GM12878 (cell line): ENCODE results near the gene WDFY1. TPM values are rescaled to one million over a fixed set of nuclear protein-coding genes. Genes with fewer than 3 reads are reported as not detected.

Experiments used
- ATAC-seq: fragments of 200-7000 bp; cut with Tn5 transposase; 3 replicates; pipeline ENCODE4 v1.9.1; 2020; ENCODE audit warnings: mild to moderate bottlenecking, moderate library complexity
- BruUV-seq: library from RNA; stranded (reverse); fragments of 400-500 nt; replicated peaks from 2 replicates; lab custom pipeline; 2021; lab: Mats Ljungman, UMichigan
- CTCF ChIA-PET: fragments of 300-600 bp; sonication (Branson Sonifier 250); formaldehyde crosslinking; extraction: SDS; loops from one replicate; lab custom pipeline; 2021; ENCODE audit warnings: inconsistent platforms; lab: Yijun Ruan, JAX
- POLR2A ChIA-PET: fragments of 350-600 bp; formaldehyde crosslinking; extraction: SDS; loops from one replicate; lab custom pipeline; 2021; ENCODE audit warnings: inconsistent platforms; lab: Charles Lee
- RAD21 ChIA-PET: fragments of 300-600 bp; sonication (Branson Sonifier 250); formaldehyde crosslinking; loops from one replicate; lab custom pipeline; 2023; ENCODE audit warnings: antibody characterized with exemption; ENCODE audit not compliant: unreplicated experiment; lab: Charles Lee
- SMC1A ChIA-PET: fragments of 300-600 bp; sonication (Branson Sonifier 250); formaldehyde crosslinking; loops from one replicate; lab custom pipeline; 2023; ENCODE audit not compliant: unreplicated experiment, uncharacterized antibody; lab: Charles Lee
- DNase-seq: peaks from one replicate; pipeline ENCODE4 v3.0.0-alpha.2; 2011; ENCODE audit warnings: low read depth, low spot score
- FAIRE-seq: peaks from 3 replicates; lab custom pipeline; 2011; peaks lifted over from hg19 to GRCh38; lab: Jason Lieb, UNC
- H2AFZ ChIP-seq: 2 replicates; pipeline ENCODE4 v1.6.0; 2011; ENCODE audit warnings: low read depth, low read length, control low read depth; ENCODE audit not compliant: control insufficient read depth
- H3K27ac ChIP-seq: 2 replicates; pipeline ENCODE4 v1.5.1; 2011; ENCODE audit warnings: control low read depth; ENCODE audit not compliant: control insufficient read depth, insufficient read depth
- H3K27me3 ChIP-seq, 2 experiments: replicated peaks in 1 of 2; 2 replicates each; pipeline versions ENCODE4 v1.6.0 to v1.6.1; 2011; ENCODE audit warnings: low read length in 1 of 2; ENCODE audit not compliant: control insufficient read depth in 2 of 2, insufficient read depth in 2 of 2
- H3K36me3 ChIP-seq, 2 experiments: 2 replicates each; pipeline ENCODE4 v1.5.1; 2011; ENCODE audit warnings: low read length in 1 of 2; ENCODE audit not compliant: control insufficient read depth in 2 of 2, insufficient read depth in 2 of 2
- H3K4me1 ChIP-seq: 2 replicates; pipeline ENCODE4 v1.6.1; 2011; ENCODE audit warnings: mild to moderate bottlenecking, low read length, moderate library complexity, mixed read lengths; ENCODE audit not compliant: control insufficient read depth, insufficient read depth
- H3K4me2 ChIP-seq: 2 replicates; pipeline ENCODE4 v1.6.0; 2011; ENCODE audit warnings: control low read depth; ENCODE audit not compliant: control insufficient read depth, insufficient read depth
- H3K4me3 ChIP-seq: fragments of 200-600 bp; sonication (generic); 2 replicates; pipeline ENCODE4 v1.5.1; 2016
- H3K79me2 ChIP-seq: 2 replicates; pipeline ENCODE4 v1.6.0; 2011; ENCODE audit warnings: low read length; ENCODE audit not compliant: control insufficient read depth, insufficient read depth
- H3K9ac ChIP-seq: 2 replicates; pipeline ENCODE4 v1.8.0; 2011; ENCODE audit warnings: low read length, control low read depth, mixed read lengths; ENCODE audit not compliant: control insufficient read depth, insufficient read depth
- H3K9me3 ChIP-seq: replicated peaks from 3 replicates; pipeline ENCODE4 v1.5.1; 2011; ENCODE audit warnings: mild to moderate bottlenecking, low read length; ENCODE audit not compliant: control insufficient read depth, insufficient read depth
- H4K20me1 ChIP-seq: 2 replicates; pipeline ENCODE4 v1.6.0; 2011; ENCODE audit not compliant: control insufficient read depth, insufficient read depth
- BRCA1 ChIP-seq: IDR thresholded peaks from 2 replicates; pipeline ENCODE4 v1.6.1; 2011; ENCODE audit warnings: low read depth, low read length, improper control_type of control experiment
- CHD1 ChIP-seq: IDR thresholded peaks from 2 replicates; pipeline ENCODE4 v1.6.1; 2012; ENCODE audit warnings: low read depth, low read length, improper control_type of control experiment
- E4F1 ChIP-seq: fragments of 450-650 bp; IDR thresholded peaks from 2 replicates; pipeline ENCODE4 v1.6.1; 2018; ENCODE audit warnings: borderline replicate concordance, mild to moderate bottlenecking; ENCODE audit not compliant: partially characterized antibody
- MAX ChIP-seq: IDR thresholded peaks from 2 replicates; pipeline ENCODE4 v1.6.1; 2012; ENCODE audit warnings: low read depth, low read length, improper control_type of control experiment
- MLLT1 ChIP-seq: fragments of 450-650 bp; IDR thresholded peaks from 2 replicates; pipeline ENCODE4 v1.6.1; 2016; ENCODE audit warnings: mild to moderate bottlenecking
- RCOR1 ChIP-seq: conservative IDR thresholded peaks from 2 replicates; pipeline ENCODE4 v1.6.1; 2012; ENCODE audit warnings: low read depth, low read length, improper control_type of control experiment
- SREBF1 ChIP-seq: IDR thresholded peaks from 2 replicates; pipeline ENCODE4 v1.6.1; 2012; ENCODE audit warnings: mild to moderate bottlenecking, low read length
- WGBS: methylation state at CpG from one replicate; pipeline ENCODE4 v1.1.6; 2016; ENCODE audit warnings: low lambda C conversion rate; ENCODE audit not compliant: insufficient replicate concordance, insufficient coverage; ENCODE audit errors: missing lambda C conversion rate; 5-methylcytosine and 5-hydroxymethylcytosine counted together
- in situ Hi-C: fragments of 300-500 bp; cut with MboI; formaldehyde crosslinking; loops from 9 replicates; pipeline ENCODE4 v1.14.3; 2018; ENCODE audit warnings: mixed read lengths
- intact Hi-C: fragments of 100-400 bp; cut with micrococcal nuclease; formaldehyde crosslinking; loops from one replicate; pipeline ENCODE4 v1.14.2; 2022; ENCODE audit not compliant: unreplicated experiment
- polyA plus RNA-seq, 11 experiments: library from polyadenylated mRNA; depleted of rRNA in 4 of 11; unstranded in 6 of 11; stranded (reverse) in 5 of 11; fragments of >200 nt; fragmentation: Nextera tagmentation in 4 of 11; fragmentation: Illumina TruSeq in 1 of 11; extraction: Ambion mirVana in 4 of 11; extraction: Trizol in 1 of 11; gene quantifications; 1 replicate in 1 of 11; 2 replicates in 10 of 11; pipeline versions ENCODE4 v1.2.1 to v1.2.3, GENCODE V29; 2011 to 2016; ENCODE audit warnings: inconsistent platforms in 2 of 11, missing spikeins in 2 of 11, low read depth in 1 of 11
- total RNA-seq, 4 experiments: library from RNA; depleted of rRNA in 3 of 4; stranded (reverse); fragments of >200 nt in 3 of 4; fragmentation: Illumina TruSeq in 1 of 4; extraction: Trizol in 1 of 4; gene quantifications; 2 replicates each; pipeline versions ENCODE4 v1.2.1 to v1.2.3, GENCODE V29; 2013 to 2021

Gene WDFY1
- total and polyA plus RNA-seq, 10 of the 15 experiments (the other 5 are each of a cell fraction or from before 2014, with no cell fraction given), result 2.9 to 28.1 (median 13.1) TPM

GRCh38 chr2:223828314-223828713 is 116.8 kb downstream of the WDFY1 start (continued):
- TF ChIP-seq SREBF1, result no peak

GRCh38 chr2:223826995-223827394 is 118.1 kb downstream of the WDFY1 start:
- H3K9ac ChIP-seq, result no peak overlapping the region
- no peaks in the 10 kb centered on the region; a peak in 1 of 4 replicates for H3K36me3 ChIP-seq
- DNase-seq (no peak), ATAC-seq (no peak), FAIRE-seq (no peak)
- BruUV-seq, result no TSS peak
- H2AFZ ChIP-seq, result no peak overlapping the region
- no peak overlapping the region for H3K4me3 ChIP-seq
- 73% methylated on average over 4 of the region's 4 CpGs for WGBS
- H4K20me1 ChIP-seq, result no peaks in the 10 kb centered on the region
- intact Hi-C loops (no loop called here), in situ Hi-C loops (no loop called here)
- no peaks in the 10 kb centered on the region for H3K27me3 ChIP-seq
- TF ChIP-seq E4F1 (no peak), MAX (no peak), MLLT1 (no peak), CHD1 (no peak), RCOR1 (no peak), BRCA1 (no peak)
- H3K9me3 ChIP-seq, result no peaks in the 10 kb centered on the region; the same call in 2 of the 3 replicates
- peaks cover 1% of the 10 kb centered on the region for H3K79me2 ChIP-seq
- ChIA-PET POLR2A (no interaction called here), RAD21 (no interaction called here), CTCF (no interaction called here), SMC1A (no interaction called here)
- no peak overlapping the region for H3K27ac ChIP-seq
- peaks cover 8% of the 10 kb centered on the region for H3K4me1 ChIP-seq
- H3K4me2 ChIP-seq, result no peak overlapping the region

Other genes with a start within 250 kb of the WDFY1 start
- 5.6 and 6.9 TPM in 2 replicates for gene AP1S3, start 107.8 kb downstream of the WDFY1 start, total RNA-seq (2014; rRNA removed)
- gene AP1S3, start 107.8 kb downstream of the WDFY1 start, total RNA-seq (2014; rRNA removed; fragmentation: Illumina TruSeq; extraction: Trizol), result 9.2 and 9.5 TPM in 2 replicates
- 7.6 and 9.2 TPM in 2 replicates for gene AP1S3, start 107.8 kb downstream of the WDFY1 start, total RNA-seq (2021)
- 8.4 and 13.9 TPM in 2 replicates for gene AP1S3, start 107.8 kb downstream of the WDFY1 start, polyA plus RNA-seq (2011; rRNA removed)
- 9.7 and 10.6 TPM in 2 replicates for gene AP1S3, start 107.8 kb downstream of the WDFY1 start, polyA plus RNA-seq (2014; fragmentation: Illumina TruSeq; extraction: Trizol)
- 1 to 10 TPM; 2.6 to 3.3 TPM for gene AP1S3, start 107.8 kb downstream of the WDFY1 start, polyA plus RNA-seq (2014; fragmentation: Nextera tagmentation; extraction: Ambion mirVana)
- gene AP1S3, start 107.8 kb downstream of the WDFY1 start, polyA plus RNA-seq (2014; rRNA removed), result 11.5 and 11.8 TPM in 2 replicates
- gene AP1S3, start 107.8 kb downstream of the WDFY1 start, polyA plus RNA-seq (2016; fragmentation: Nextera tagmentation; extraction: Ambion mirVana), result 10 to 100 TPM; 13.0 to 14.3 TPM
- gene MRPL44, start 12.1 kb upstream of the WDFY1 start, total RNA-seq (2014; rRNA removed), result 39.5 and 43.2 TPM in 2 replicates
- 39.8 and 44.3 TPM in 2 replicates for gene MRPL44, start 12.1 kb upstream of the WDFY1 start, total RNA-seq (2014; rRNA removed; fragmentation: Illumina TruSeq; extraction: Trizol)
- gene MRPL44, start 12.1 kb upstream of the WDFY1 start, total RNA-seq (2021), result 28.9 and 30.6 TPM in 2 replicates
- 29.7 and 36.8 TPM in 2 replicates for gene MRPL44, start 12.1 kb upstream of the WDFY1 start, polyA plus RNA-seq (2011; rRNA removed)
- gene MRPL44, start 12.1 kb upstream of the WDFY1 start, polyA plus RNA-seq (2014; fragmentation: Illumina TruSeq; extraction: Trizol), result 38.7 and 40.9 TPM in 2 replicates
- 10 to 100 TPM; 18.3 to 22.0 TPM for gene MRPL44, start 12.1 kb upstream of the WDFY1 start, polyA plus RNA-seq (2014; fragmentation: Nextera tagmentation; extraction: Ambion mirVana)
- gene MRPL44, start 12.1 kb upstream of the WDFY1 start, polyA plus RNA-seq (2014; rRNA removed), result 34.6 and 36.2 TPM in 2 replicates
- gene MRPL44, start 12.1 kb upstream of the WDFY1 start, polyA plus RNA-seq (2016; fragmentation: Nextera tagmentation; extraction: Ambion mirVana), result 10 to 100 TPM; 39.9 to 42.6 TPM
- 0.22 and 0.40 TPM in 2 replicates for gene SERPINE2, start 94.0 kb upstream of the WDFY1 start, total RNA-seq (2014; rRNA removed)
- gene SERPINE2, start 94.0 kb upstream of the WDFY1 start, total RNA-seq (2014; rRNA removed; fragmentation: Illumina TruSeq; extraction: Trizol), result 0.22 and 0.32 TPM in 2 replicates
- gene SERPINE2, start 94.0 kb upstream of the WDFY1 start, total RNA-seq (2021), result 0.92 and 1.0 TPM in 2 replicates
- 0.10 and 0.18 TPM in 2 replicates for gene SERPINE2, start 94.0 kb upstream of the WDFY1 start, polyA plus RNA-seq (2011; rRNA removed)
- 0.62 and 1.5 TPM in 2 replicates for gene SERPINE2, start 94.0 kb upstream of the WDFY1 start, polyA plus RNA-seq (2014; fragmentation: Illumina TruSeq; extraction: Trizol)
- gene SERPINE2, start 94.0 kb upstream of the WDFY1 start, polyA plus RNA-seq (2014; fragmentation: Nextera tagmentation; extraction: Ambion mirVana), result under 1 TPM; 0.24 to 0.39 TPM
- gene SERPINE2, start 94.0 kb upstream of the WDFY1 start, polyA plus RNA-seq (2014; rRNA removed), result 0.26 and 0.30 TPM in 2 replicates
- gene SERPINE2, start 94.0 kb upstream of the WDFY1 start, polyA plus RNA-seq (2016; fragmentation: Nextera tagmentation; extraction: Ambion mirVana), result 1 to 10 TPM; 1.3 to 1.7 TPM